Epidermal melanocyte (primary cell): ENCODE measurements around the gene PER1.
A peak's percentile ranks its signal among the peaks of the same experiment; 100 is the strongest.

ENCODE experiments used
- DNase-seq: peaks from one replicate; pipeline ENCODE4 v3.0.0; 2011; ENCODE audit warnings: low spot score; ENCODE audit not compliant: insufficient read length

The PER1 gene

DNA sequence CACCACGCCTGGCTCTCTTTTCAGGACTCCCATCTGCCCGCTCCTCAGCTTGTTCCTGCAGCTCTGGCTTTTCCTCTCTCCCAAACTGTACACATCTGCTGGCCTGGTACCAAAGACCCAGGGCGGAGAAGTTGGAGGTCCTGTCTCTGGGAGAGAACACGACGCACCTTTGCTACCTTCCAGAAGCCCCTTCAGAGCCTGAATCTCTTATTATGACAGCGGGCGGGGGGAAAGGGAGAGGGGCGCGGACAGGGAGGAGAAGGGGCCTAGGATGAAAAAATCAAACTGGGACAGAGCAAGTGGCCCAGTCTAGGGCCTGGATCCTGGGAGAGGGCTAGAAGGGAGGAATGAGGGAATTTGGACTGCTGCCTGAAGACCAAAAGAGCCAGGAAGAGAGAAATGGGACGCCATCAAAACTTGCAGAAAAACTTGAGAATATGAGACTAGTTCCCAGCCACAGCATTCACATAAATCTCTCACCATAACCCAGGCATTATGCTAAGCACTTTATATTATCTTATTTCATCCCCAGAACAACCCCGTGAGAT is 2.5 kb upstream of the PER1 start:
- DNase-seq, result no peak

DNA sequence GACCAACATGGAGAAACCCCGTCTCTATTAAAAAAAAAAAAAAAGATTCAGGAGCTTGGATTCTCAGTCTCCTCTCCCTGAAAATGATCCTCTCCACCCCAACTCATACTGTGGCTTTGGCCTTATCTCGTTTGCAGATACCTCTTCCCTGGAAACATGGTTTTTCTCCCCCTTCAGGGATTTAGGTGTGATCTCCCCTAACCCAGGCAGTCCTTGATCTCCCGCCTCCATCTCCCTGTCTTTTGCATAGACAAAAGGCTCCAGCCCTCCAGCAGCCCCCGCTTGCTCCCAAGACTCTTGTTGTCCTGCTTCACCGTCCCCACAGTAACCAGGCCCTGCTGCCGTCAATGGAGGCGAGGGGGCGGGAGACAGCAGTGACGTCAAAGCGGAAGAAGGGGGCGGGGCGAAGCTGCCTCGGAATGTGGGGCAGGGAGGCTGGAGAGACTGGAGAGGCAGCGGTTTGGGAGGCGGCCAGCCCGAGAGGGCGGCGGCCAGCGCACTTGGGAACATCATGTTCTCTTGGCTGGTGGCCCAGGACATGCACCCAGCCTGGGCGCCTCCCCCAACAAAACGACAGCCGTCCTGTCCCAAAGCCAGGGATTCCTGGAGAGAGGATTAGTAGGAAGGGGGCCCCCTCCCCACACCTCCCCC is 1.9 kb upstream of the PER1 start:
- peak; percentile 79 for DNase-seq

DNA sequence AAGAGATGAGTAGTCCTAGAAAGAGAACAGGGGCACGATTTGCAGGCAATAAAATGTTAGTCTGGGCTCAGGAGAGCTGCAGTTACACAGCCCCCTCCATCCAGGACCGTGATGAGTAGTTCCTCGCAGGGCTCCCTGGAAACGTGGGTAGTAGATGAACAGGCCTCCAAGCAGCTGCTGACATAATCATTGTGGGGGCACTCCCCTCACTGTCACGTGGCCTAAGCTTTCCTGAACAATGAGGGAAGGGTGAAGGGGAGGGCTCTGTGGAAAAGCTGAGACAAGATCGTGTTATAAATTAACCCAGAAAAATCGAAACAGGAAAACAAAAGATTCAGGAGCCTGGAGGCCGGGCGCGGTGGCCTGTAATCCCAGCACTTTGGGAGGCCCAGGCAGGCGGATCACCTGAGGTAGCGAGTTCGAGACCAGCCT is 1.3 kb upstream of the PER1 start:
- no peak for DNase-seq

DNA sequence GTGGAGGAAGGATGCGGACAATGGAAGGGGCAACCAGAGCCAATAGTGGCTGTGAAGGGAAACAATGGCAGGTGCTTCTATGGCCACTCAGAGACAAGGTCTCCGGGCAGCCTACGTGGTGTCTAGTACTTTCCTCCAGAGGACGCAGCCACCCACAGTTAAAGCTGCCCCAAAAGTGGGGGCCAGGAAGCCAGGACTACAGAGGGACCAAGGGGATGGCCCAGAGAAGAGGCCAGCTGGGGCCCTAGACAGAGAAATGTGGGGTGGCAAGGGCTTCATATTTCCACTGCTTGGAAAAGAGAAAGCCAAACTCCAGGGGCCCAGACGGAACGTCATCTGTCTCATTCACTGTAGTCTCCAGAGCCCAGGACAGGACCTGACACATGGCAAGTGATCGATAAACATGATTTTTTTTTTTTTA is 837 bp upstream of the PER1 start:
- DNase-seq, result no peak

DNA sequence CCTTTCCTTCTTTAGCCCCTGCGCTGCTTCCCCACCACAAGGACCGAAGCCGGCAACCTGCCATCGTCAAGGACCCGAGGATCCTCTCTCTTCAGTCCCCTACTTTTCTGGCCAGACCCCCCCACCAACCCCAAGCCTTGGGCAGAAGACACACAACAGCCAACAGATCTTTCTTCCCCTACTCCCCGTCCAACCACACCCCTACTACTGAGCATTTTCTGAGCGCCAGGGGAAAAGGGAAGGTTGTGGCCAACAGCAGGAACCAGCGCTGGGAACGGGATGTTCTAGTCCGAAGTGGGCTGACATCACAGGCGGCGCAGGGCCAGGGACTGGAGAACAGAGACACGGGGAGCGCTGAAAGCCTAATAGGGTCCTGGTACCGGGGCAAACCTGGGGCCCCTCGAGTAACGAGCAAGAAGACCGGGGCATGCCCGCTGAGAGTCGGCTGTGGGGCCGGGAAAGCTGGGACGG is 528 bp downstream of the PER1 start:
- DNase-seq, result no peak

DNA sequence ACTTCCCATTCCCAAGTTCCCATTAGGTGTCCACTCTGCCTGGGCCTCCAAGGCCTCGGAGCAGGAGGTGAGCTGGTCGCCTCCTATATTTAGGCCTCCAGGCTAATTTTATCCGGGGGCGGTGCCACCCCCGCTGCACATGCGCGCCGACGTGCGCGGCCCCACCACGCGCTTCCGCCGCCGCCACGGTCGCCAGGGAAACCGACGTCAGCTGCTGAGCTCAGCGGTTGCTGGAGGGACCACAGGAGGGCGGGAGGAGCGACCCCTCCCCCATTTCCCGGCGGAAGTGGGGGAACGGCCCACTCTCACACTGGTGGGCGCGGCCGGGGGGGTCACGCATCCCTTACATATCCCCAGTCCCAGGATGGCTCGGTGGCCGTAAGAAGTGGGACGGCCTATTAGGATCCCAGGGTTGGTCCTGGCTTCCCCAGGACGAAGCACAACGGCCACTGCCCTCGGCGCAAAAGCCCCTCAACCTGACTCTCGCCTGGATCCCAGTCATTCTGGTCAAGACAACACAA is 1.0 kb downstream of the PER1 start:
- DNase-seq, result peak; percentile 68

DNA sequence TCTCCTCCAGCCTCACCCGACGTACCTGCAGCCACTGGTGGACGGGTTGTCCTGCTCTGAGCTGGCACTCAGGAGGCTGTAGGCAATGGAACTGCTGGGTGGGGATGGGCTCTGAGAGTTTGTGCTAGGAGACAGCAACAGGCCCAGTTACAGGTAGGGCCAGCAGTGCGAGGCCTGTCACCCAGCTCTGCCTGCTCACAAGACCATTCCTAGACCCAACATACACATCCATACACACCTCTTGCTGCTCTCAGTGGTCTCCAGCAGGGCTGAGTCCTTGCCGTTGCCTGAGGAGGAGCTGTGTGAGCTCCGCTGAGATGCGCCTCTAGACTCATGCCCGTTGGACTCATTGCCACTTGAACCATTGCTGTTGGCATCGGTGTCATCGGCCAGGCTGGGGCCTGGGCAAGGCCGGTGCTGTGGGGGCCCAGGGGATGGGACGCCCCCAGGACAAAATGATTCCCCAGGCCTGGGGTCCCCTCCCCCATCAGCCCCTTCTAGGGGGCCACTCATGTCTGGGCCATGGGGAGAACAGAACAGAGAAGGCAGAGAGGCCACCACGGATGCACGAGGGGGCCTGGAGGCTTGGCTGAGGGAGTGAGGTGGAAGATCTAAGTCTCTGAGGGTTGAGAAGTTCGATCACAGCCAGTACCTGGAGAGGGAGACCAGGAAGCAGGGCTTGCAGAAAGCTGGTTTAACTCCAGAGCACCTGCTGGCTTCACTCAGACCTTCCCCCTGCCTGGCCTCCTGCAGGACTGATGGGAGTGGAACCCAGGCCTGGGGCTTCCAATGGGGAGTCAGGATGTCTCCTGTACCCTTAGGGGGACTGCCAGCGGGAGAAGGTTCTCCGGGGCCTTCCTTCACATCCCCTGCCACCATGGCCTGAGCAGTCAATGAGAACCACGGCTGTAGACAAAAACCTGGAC is 1.7 kb downstream of the PER1 start:
- no peak for DNase-seq

DNA sequence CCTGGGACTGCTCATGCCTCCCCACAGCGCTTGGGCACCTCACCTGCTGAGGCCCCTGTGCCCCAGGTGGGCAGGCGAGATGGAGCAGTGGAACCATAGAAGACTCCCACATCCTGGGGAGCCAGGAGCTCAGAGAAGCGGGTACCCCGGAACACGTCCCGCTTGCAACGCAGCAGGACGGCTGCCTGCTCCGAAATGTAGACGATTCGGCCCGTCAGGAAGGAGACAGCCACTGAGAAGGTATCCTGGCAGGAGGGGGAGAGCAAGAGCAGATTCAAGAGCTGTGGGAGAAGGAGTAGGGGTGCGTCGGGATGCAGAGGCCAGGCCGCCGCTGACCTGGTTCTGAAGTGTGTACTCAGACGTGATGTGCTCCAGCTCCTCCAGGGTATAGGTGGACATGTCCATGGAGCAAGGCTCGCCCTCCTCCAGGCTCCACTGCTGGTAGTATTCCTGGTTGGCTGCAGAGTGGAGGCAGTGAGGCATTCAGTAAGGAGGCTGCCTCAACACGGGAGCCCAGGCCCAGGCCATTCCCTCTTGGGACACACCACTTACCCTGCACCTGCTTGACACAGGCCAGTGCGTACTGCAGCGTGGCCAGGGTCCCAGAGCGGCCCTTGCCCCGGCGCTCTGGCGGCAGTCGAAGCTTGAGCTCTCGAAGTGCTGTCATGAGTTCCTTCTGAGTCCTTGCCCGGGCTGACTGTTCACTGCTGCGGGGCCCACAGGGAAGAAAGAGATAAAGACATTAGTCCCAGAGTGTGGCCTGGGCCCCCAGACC is 2.6 kb downstream of the PER1 start:
- DNase-seq, result no peak

DNA sequence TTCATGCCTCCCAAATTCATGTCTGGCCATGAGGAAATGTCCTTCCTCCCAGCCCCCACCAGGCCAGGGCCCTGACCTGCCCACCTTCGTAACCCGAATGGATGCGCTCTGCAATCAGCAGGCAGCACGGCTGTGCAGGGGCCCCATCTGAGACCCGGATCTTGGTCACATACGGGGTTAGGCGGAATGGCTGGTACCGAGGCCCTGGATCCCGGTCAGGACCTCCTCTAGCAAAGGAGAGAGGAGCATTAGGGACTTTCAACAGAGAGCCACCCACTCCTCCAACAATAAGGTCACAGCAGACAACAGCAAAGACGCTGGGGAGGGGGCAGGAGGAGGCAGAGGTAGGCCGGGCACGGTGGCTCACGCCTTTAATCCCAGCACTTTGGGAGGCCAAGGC is 3.6 kb downstream of the PER1 start:
- no peak for DNase-seq

DNA sequence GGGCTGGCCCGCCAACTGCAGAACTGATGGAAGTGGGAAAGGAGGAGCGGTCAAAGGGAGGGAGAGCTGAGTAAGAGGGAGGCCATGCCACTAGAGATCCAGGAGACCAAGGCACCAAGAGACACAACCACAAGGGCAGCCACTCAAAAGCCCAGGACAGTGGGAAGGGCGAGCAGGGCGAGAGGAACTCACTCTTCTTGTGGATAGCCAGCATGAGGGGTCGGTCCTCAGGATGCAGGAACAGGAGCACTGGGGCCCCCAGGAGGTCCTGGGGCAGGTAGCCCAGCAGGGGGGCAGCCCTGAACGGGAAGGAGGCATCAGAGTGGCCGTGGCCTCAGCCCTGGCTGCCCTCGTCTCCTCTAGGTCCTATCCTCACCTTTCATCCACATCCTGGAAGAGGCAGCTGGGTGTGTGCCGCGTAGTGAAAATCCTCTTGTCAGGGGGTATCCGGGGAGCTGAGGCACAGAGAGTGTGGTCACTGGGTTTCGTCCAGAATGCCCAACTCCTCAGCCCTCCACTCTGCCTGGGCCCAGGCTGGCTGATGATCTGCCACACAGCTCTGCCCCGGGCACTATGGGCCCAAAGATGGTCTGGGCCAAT is 4.3 kb downstream of the PER1 start:
- DNase-seq, result no peak

DNA sequence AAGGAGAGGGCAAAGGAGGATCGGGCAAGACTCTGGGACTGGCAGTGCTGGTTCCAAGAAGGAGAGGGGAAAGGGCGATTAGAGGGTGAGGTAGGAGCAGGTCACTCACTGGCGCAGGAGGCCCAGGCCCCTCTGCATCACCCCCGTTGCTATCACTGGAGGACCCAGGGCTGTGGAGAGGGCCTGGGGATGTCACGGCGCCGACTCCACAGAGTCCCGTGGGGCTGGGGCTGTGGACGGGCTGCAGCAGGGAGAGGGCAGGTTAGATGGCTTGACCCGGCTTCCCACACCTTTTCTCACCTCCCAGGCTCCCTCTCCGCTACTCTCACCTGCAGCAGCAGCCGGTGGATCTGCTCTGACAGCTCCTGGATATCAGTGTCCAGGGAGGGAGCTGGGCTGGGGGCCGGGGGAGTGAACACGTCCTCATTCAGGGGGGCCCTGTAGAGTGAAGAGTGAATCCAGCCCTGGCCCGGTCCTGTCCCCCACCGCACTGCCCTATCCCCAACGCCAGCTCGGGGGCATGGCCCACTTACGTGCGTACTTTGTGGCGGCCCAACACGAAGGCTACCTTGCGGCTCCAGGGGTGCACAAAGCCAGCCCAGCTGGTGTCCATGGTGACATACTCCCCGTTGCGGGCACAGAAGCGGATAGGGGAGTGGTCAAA is 4.9 kb downstream of the PER1 start:
- DNase-seq, result no peak

DNA sequence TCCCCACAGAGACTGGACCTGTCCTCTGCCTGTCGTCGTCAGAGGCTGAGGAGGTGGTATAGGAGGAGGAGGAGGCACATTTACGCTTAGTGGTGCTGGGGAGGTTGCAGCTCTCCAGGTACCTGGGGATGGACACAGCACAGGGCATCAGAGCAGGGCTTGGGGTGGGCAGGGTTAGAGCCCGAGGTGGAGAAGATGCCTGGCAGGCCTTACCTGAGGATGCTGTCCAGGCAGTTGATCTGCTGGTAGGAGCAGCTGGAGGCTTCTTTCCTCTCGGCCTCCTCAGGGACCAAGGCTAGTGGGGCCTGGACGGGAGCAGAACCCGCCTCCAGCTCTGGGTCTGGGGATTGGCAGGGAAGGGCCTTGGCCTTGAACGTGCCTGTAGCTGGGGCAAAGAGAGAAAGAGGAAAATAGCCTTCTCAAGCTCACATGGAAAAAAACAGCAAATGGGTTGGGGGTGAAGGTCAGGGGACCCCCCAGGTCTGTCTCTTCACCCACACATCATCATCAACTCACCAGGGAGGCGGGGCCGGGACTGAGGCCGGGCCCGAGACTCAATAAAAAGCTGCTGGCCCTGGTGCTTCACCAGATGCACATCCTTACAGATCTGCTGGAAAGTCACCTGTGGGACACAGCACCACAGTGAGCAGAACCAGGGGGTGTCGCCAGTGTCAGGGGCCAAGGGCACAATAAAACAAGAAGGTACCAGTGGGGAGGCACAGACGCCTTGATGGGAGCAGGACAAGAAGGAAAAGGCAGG is 5.6 kb downstream of the PER1 start:
- no peak for DNase-seq

DNA sequence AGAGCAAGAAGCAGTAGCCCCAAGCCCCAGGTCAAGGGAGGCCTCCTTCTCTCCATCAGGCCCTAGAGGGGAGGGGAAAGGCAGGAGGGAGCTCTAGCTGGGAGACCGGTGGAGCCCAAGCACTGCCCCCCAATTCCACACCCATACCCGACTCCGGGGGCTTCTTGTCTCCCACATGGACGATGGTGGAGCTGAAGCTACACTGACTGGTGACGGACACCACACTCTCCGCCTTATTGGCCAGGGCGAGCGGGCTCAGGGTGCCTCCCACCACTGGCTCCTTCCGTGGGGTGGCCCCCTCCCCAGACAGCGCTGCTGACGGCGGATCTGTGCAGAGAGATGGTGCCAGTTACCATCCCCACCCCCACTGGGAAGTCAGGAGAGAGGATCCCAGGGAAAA is 6.4 kb downstream of the PER1 start:
- DNase-seq, result no peak

DNA sequence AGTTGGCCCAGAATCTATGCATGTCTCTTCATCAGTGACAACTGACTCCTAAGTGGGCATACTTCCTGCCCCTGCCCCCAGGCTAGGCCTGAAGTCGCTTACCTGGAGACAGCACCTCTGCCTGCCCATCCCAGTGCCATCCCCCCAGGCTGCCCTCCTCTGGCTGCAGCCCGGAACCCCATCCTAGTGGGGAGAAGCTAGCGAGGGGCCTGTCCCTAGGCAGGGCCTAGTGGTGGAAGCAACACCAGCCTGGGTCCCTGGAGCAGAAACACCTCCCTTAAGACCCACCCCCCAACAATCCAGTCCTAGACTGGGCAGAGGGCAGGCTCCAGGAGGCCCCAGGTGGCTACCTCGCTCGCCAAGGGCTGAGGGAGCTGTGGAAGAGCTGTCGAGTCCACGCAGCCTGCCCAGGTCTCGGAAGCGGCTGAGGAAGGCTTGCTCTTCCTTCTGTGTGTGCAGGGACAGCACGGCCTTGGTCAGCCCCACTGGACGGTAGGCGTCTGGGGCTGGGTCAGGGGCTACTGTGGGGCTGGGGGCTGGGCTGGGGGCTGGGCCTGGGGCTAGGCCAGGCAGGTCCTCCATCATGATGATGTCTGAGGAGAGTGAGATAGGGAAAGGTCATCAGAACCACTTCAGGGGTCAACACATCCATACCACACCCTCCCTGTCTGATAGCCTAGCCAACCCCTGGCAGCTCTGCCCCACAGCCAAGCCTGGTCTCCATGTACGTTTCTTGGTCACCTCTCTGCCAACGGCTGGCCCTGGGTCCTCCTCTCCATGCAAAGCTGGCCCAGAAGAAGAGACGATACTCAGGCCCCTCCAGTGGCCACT is 7.6 kb downstream of the PER1 start:
- DNase-seq, result no peak

DNA sequence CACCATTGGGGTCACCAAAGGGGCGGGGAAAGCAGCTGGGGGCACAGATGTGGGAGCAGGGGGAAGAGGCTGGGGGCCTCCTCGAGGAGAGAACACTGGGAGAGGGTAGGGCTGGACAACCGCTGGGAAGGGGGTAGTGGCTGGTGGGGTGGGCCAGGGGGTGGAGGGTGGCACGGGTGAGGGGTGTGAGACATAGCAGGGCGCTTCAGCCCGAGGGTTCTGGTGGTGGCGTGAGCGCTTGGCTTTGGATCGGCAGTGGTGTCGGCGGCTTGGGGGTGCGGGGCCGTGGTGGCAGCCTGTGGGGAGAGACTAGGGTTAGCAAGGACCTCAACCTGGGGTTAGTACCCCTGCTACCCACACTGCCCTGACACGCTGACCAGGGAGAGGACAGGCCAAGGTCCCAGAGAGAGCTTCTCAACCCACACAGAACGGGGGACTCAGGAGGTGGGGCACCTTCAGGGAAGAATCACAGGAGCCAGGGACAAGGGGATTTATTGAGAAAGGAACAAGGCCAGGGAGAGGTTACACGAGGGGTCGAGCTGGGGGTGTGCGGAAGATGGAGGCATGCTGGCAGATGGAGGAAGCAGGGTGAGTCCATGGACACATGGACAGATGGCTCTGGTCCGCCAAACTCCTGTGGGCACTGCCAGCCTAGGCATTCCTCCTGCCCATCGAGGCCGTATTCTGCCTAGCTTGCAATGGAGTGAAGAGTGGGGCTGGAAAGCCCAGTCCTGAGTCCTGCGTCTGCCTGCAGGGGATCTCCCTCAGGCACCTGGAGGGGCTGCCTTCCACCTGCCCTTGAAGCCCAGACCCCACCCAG is 8.4 kb downstream of the PER1 start:
- DNase-seq, result no peak

DNA sequence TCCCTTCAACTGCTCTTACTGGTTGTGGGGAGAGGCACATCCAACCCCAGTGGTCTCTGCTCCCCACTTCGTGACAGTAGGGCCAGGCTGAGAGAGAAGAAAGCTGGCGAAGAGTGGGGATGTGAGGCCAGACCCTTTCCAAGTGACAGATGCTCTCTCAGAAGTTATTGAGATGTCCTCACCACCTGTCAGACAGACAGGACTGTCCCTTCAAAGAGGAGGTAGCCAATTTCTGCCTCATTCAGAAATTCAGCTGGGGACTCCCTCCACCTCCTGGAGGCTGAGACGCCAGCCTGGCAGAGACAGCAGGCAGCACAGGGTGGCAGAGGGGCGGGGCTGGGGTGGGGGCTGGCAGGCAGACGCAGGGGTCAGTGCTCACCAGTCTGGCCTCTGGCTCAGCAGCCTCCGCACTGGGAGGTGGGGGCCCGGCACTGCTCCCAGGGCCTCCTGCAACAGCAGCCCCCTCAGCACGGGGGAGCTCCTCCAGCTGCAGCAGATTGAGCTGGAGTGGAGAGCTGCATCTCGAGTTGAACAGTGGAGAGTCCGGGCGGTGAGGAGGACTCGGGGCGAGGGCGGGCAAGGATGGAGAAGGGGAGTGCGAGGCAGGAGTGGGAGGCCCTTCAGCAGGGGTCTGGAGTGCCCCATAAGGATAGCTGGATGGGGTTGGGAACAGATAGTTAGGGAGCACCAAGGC is 9.2 kb downstream of the PER1 start:
- no peak for DNase-seq

DNA sequence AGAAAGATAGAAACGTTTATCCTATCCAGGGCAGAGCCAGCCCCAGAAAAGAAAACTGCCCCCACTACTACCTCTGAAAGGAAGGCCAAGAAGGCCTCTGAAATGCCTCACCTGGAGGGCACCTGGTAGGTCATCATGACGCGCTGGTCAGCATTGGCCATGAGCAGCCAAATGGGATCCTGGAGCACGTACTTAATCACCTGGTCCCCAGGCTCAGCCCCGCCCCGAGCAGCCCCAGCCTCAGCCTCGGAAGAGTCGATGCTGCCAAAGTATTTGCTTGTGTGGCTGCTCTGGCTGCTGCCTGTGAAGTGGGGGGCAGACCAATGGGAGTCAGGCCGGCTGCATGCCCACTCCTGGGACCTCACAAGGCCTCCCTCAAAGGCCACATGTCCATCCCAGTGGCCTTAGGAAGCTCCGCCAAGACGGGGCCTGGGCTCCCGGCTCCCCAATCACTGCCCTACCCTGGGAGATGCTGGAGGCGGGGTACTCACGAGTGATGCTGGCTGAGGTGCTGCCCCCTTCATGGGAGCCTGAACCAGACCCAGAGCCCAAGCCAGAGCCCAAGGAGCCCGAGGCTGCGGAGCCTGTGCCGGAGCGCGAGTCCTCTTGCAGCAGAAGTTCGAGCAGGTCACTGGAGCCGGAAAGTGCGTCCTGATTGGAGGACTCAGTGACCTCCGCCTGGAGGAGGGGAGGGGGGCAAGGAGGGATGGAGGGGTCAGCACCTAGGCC is 9.9 kb downstream of the PER1 start:
- DNase-seq, result no peak
